Transverse colon (tissue), 4 donors: ENCODE measurements around the gene FEZF1. TPM values are rescaled to one million over a fixed set of nuclear protein-coding genes. Genes with fewer than 3 reads are reported as not detected.
A peak's percentile ranks its signal among the peaks of the same experiment; 100 is the strongest.

Experiments used
- DNase-seq: peaks from one replicate; pipeline ENCODE4 v3.0.0-alpha.2; 2019
- H3K27ac ChIP-seq, 4 donors: fragments of 200-600 bp; sonication (generic); 2 replicates each; pipeline ENCODE4 v1.5.1; 2016 to 2018; ENCODE audit warnings: inconsistent platforms in 4 of 4
- H3K27me3 ChIP-seq: fragments of 200-600 bp; sonication (generic); 2 replicates; pipeline ENCODE4 v1.5.1; 2017; ENCODE audit warnings: inconsistent platforms
- H3K36me3 ChIP-seq, 4 donors: fragments of 200-600 bp; sonication (generic); 2 replicates each; pipeline ENCODE4 v1.5.1; 2017 to 2019; ENCODE audit warnings: inconsistent platforms in 4 of 4
- H3K4me1 ChIP-seq, 4 donors: fragments of 200-600 bp; sonication (generic); 2 replicates each; pipeline ENCODE4 v1.5.1; 2017 to 2020; ENCODE audit warnings: inconsistent platforms in 4 of 4
- H3K4me3 ChIP-seq, 4 donors: fragments of 200-600 bp; sonication (generic); 1 replicate in 1 of 4; 2 replicates in 3 of 4; pipeline versions ENCODE4 v1.5.1 to v1.6.1; 2017 to 2019; ENCODE audit warnings: inconsistent platforms in 4 of 4
- H3K9me3 ChIP-seq, 2 donors: fragments of 200-600 bp; sonication (generic); 2 replicates each; pipeline ENCODE4 v1.5.1; 2017 to 2019; ENCODE audit warnings: inconsistent platforms in 2 of 2
- CTCF ChIP-seq, 5 experiments: fragments of 200-600 bp in 3 of 5; fragments of 450-650 bp in 2 of 5; sonication (generic) in 3 of 5; IDR thresholded peaks; 1 replicate in 2 of 5; 2 replicates in 3 of 5; pipeline ENCODE4 v1.5.1; 2016 to 2017; ENCODE audit warnings: antibody characterized with exemption in 5 of 5, inconsistent platforms in 3 of 5, mild to moderate bottlenecking in 2 of 5, moderate library complexity in 1 of 5
- EP300 ChIP-seq: sonication (generic); formaldehyde crosslinking; IDR thresholded peaks from one replicate; pipeline ENCODE4 v1.6.1; 2017; ENCODE audit warnings: antibody characterized with exemption, low read depth
- POLR2A ChIP-seq: fragments of 450-650 bp; IDR thresholded peaks from one replicate; pipeline ENCODE4 v1.6.1; 2016; ENCODE audit warnings: antibody characterized with exemption, mild to moderate bottlenecking, moderate library complexity
- POLR2AphosphoS5 ChIP-seq, 3 donors: sonication (generic); formaldehyde crosslinking; IDR thresholded peaks; one replicate each; pipeline ENCODE4 v1.6.1; 2016; ENCODE audit warnings: antibody characterized with exemption in 3 of 3
- WGBS, 2 donors: methylation state at CpG; one replicate each; pipeline ENCODE4 v1.1.5; 2018; ENCODE audit warnings: low coverage in 1 of 2; 5-methylcytosine and 5-hydroxymethylcytosine counted together
- in situ Hi-C, 4 donors: fragments of 200-750 bp; cut with MboI; loops; one replicate each; pipeline versions ENCODE4 v1.15.0 to v1.15.1; 2017; ENCODE audit warnings: low sequenced_read_pairs in 3 of 4, low pct_ligation_motif_present in 1 of 4, low pct_unique_long_range_greater_than_20kb in 1 of 4
- intact Hi-C: fragments of 100-400 bp; cut with DNase I; formaldehyde crosslinking; loops from one replicate; pipeline ENCODE4 v1.15.1; 2023; ENCODE audit warnings: low total_unique reads
- total RNA-seq, 4 donors: library from RNA; depleted of rRNA; stranded (reverse); fragments of >200 nt; gene quantifications; one replicate each; pipeline ENCODE4 v1.1.0, GENCODE V29; 2016

Gene FEZF1
- total RNA-seq, 4 donors from 2014 or later, result not detected

GRCh38 chr7:122305475-122306319 lies 1.1 kb upstream of the FEZF1 start:
- no peak for TF ChIP-seq CTCF (IDR thresholded peaks at IDR 0.05)
- no peak for TF ChIP-seq EP300
- no peak for TF ChIP-seq POLR2AphosphoS5 (IDR thresholded peaks at IDR 0.05)
- TF ChIP-seq POLR2A, result no peak
- intact Hi-C loops (no loop called here), in situ Hi-C loops (no loop called here)
- WGBS, 2 donors, result 4% methylated on average over 42 of the region's 65 CpGs; no CpG with 5 or more reads in 1 of the 2 donors
- Histone ChIP-seq H3K4me3 (peak overlapping the region in 2 of 4 donors; percentile 13 to 43), H3K27me3 (peaks cover 100% of the 10 kb centered on the region), H3K4me1 (peaks cover 18 to 51% (median 35%) of the 10 kb centered on the region in 4 donors), H3K27ac (no peak overlapping the region), H3K9me3 (no peaks in the 10 kb centered on the region), H3K36me3 (no peaks in the 10 kb centered on the region)
- no peak for DNase-seq

- 5% methylated on average over 22 of the region's 24 CpGs; no CpG with 5 or more reads in 1 of the 2 donors for WGBS, 2 donors
- Histone ChIP-seq H3K9me3 (no peaks in the 10 kb centered on the region), H3K4me1 (peaks cover 17 to 50% (median 31%) of the 10 kb centered on the region in 4 donors), H3K27ac (no peak overlapping the region), H3K36me3 (no peaks in the 10 kb centered on the region), H3K4me3 (peak overlapping the region in 2 of 4 donors; percentile 13 to 43), H3K27me3 (peaks cover 100% of the 10 kb centered on the region)
- TF ChIP-seq POLR2AphosphoS5 (IDR thresholded peaks at IDR 0.05) (no peak), CTCF (IDR thresholded peaks at IDR 0.05) (no peak), POLR2A (no peak), EP300 (no peak)
- no peak for DNase-seq
- intact Hi-C loops, result no loop called here
- in situ Hi-C loops, result no loop called here
These were observed 459 bp upstream of the FEZF1 start for GRCh38 chr7:122304996-122305421.

GRCh38 chr7:122303531-122304318 lies 825 bp downstream of the FEZF1 start:
- Histone ChIP-seq H3K4me1 (peaks cover 17 to 51% (median 32%) of the 10 kb centered on the region in 4 donors), H3K4me3 (no peak overlapping the region), H3K27ac (no peak overlapping the region), H3K36me3 (no peaks in the 10 kb centered on the region), H3K9me3 (no peaks in the 10 kb centered on the region), H3K27me3 (peaks cover 100% of the 10 kb centered on the region)
- intact Hi-C loops (no loop called here), in situ Hi-C loops (no loop called here)
- no peak for DNase-seq
- WGBS, 2 donors, result 3 to 11% methylated on average over 10 to 47 of the region's 48 CpGs
- TF ChIP-seq EP300 (no peak), POLR2AphosphoS5 (IDR thresholded peaks at IDR 0.05) (no peak), POLR2A (no peak), CTCF (IDR thresholded peaks at IDR 0.05) (no peak)
